ENCODE data around the gene TPBGL. TPM values are rescaled to one million over a fixed set of nuclear protein-coding genes. Genes with fewer than 3 reads are reported as not detected.

TPBGL gene
- total and polyA plus RNA-seq, 2 experiments from 2014 or later = 0.08 to 0.21 TPM

DNA sequence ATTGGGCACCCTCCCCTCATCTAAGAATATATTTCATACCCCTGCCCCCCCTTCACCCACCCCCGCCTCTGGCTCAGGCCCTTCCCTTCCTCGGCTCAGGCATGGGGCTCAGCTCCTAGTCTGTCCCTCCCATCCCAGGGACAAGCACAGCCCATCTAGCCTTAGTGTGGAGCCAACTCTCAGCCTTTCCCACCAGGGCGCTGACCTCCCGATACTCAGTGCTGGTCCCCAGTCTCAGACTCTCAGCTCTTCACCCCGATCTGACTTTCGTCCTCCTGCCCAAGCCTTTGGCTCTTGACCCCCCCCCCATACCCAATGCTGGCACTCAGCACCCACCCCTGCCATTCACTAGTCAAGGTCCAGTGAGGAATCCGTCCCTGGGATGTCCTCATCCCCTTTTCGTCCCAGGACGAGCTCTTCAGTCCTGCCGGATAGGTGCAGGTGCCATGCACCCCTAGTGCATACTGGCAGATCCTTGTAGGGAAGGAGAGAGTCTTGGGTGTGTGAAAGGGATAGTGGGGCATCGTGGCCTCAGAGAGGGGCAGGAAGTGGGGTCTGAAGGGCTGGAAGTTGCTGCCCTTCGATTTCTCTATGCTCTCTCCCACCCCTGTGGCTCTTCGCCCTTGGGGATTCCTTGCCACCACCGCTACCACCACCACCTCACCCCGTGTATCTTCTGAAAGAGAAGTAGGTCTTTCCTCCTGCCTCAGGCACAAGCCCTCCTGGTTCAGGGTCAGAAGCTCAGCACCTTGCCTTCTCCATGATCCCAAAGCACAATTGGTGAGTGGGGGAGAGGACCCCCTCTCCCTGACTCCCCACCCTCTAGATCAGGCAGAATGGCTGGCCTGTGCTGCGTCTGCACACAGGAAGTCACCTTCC, 2.4 kb downstream of the TPBGL start:
- TF ChIP-seq, protein P1, sequence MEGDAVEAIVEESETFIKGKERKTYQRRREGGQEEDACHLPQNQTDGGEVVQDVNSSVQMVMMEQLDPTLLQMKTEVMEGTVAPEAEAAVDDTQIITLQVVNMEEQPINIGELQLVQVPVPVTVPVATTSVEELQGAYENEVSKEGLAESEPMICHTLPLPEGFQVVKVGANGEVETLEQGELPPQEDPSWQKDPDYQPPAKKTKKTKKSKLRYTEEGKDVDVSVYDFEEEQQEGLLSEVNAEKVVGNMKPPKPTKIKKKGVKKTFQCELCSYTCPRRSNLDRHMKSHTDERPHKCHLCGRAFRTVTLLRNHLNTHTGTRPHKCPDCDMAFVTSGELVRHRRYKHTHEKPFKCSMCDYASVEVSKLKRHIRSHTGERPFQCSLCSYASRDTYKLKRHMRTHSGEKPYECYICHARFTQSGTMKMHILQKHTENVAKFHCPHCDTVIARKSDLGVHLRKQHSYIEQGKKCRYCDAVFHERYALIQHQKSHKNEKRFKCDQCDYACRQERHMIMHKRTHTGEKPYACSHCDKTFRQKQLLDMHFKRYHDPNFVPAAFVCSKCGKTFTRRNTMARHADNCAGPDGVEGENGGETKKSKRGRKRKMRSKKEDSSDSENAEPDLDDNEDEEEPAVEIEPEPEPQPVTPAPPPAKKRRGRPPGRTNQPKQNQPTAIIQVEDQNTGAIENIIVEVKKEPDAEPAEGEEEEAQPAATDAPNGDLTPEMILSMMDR (conservative IDR thresholded peaks at IDR 0.05; ENCODE audit: low read depth in 2 of 2) = no peak
- TF ChIP-seq ZNF114 (CRISPR knock-in tag; IDR thresholded peaks at IDR 0.05) (no peak), NANOG (IDR thresholded peaks at IDR 0.05; ENCODE audit: borderline replicate concordance) (no peak), CREB1 (CRISPR knock-in tag; IDR thresholded peaks at IDR 0.05; ENCODE audit: low read depth) (no peak), ZNF331 (CRISPR knock-in tag; IDR thresholded peaks at IDR 0.05; ENCODE audit: low read depth) (no peak), STAT1 (IDR thresholded peaks at IDR 0.05; ENCODE audit: unreplicated experiment) (no peak)
- TF ChIP-seq, protein P2, sequence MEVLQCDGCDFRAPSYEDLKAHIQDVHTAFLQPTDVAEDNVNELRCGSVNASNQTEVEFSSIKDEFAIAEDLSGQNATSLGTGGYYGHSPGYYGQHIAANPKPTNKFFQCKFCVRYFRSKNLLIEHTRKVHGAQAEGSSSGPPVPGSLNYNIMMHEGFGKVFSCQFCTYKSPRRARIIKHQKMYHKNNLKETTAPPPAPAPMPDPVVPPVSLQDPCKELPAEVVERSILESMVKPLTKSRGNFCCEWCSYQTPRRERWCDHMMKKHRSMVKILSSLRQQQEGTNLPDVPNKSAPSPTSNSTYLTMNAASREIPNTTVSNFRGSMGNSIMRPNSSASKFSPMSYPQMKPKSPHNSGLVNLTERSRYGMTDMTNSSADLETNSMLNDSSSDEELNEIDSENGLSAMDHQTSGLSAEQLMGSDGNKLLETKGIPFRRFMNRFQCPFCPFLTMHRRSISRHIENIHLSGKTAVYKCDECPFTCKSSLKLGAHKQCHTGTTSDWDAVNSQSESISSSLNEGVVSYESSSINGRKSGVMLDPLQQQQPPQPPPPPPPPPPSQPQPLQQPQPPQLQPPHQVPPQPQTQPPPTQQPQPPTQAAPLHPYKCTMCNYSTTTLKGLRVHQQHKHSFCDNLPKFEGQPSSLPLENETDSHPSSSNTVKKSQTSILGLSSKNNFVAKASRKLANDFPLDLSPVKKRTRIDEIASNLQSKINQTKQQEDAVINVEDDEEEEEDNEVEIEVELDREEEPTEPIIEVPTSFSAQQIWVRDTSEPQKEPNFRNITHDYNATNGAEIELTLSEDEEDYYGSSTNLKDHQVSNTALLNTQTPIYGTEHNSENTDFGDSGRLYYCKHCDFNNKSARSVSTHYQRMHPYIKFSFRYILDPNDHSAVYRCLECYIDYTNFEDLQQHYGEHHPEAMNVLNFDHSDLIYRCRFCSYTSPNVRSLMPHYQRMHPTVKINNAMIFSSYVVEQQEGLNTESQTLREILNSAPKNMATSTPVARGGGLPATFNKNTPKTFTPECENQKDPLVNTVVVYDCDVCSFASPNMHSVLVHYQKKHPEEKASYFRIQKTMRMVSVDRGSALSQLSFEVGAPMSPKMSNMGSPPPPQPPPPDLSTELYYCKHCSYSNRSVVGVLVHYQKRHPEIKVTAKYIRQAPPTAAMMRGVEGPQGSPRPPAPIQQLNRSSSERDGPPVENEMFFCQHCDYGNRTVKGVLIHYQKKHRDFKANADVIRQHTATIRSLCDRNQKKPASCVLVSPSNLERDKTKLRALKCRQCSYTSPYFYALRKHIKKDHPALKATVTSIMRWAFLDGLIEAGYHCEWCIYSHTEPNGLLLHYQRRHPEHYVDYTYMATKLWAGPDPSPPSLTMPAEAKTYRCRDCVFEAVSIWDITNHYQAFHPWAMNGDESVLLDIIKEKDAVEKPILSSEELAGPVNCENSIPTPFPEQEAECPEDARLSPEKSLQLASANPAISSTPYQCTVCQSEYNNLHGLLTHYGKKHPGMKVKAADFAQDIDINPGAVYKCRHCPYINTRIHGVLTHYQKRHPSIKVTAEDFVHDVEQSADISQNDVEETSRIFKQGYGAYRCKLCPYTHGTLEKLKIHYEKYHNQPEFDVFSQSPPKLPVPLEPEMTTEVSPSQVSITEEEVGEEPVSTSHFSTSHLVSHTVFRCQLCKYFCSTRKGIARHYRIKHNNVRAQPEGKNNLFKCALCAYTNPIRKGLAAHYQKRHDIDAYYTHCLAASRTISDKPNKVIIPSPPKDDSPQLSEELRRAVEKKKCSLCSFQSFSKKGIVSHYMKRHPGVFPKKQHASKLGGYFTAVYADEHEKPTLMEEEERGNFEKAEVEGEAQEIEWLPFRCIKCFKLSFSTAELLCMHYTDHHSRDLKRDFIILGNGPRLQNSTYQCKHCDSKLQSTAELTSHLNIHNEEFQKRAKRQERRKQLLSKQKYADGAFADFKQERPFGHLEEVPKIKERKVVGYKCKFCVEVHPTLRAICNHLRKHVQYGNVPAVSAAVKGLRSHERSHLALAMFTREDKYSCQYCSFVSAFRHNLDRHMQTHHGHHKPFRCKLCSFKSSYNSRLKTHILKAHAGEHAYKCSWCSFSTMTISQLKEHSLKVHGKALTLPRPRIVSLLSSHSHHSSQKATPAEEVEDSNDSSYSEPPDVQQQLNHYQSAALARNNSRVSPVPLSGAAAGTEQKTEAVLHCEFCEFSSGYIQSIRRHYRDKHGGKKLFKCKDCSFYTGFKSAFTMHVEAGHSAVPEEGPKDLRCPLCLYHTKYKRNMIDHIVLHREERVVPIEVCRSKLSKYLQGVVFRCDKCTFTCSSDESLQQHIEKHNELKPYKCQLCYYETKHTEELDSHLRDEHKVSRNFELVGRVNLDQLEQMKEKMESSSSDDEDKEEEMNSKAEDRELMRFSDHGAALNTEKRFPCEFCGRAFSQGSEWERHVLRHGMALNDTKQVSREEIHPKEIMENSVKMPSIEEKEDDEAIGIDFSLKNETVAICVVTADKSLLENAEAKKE (CRISPR knock-in tag; IDR thresholded peaks at IDR 0.05) = no peak
- Histone ChIP-seq H3K4me2 (no peak overlapping the region; the same call in 1 of the 2 replicates), H2AFZ (no peak overlapping the region; the same call in 1 of the 2 replicates), H4K20me1 (replicated peaks; ENCODE audit: insufficient read depth) (no peaks in the 10 kb centered on the region), H3K4me1 (ENCODE audit: insufficient read depth) (peaks cover 14% of the 10 kb centered on the region; the same call in 1 of the 2 replicates), H3K36me3 (ENCODE audit: insufficient read depth) (no peaks in the 10 kb centered on the region), H3K4me3 (peak overlapping the region; percentile 63; the same call in 1 of the 2 replicates), H3K27ac (ENCODE audit: low read depth) (no peak overlapping the region), H3K27me3 (ENCODE audit: insufficient read depth) (peaks cover 59% of the 10 kb centered on the region), H3F3A (replicated peaks; ENCODE audit: low read depth) (no peaks in the 10 kb centered on the region), H3K9me2 (ENCODE audit: insufficient read depth) (0 out of 2 replicates have a peak, but pooled peaks cover 2% of the 10 kb centered on the region), H3K79me2 (replicated peaks; ENCODE audit: insufficient read depth) (no peaks in the 10 kb centered on the region)
- peak overlapping the region; percentile 72 for H3K4me3 Mint-ChIP-seq
- H3K4me1 Mint-ChIP-seq = peaks cover 21% of the 10 kb centered on the region
- H3K27ac Mint-ChIP-seq = no peak overlapping the region
- no peak for DNase-seq (ENCODE audit: low spot score)
- no peak for ATAC-seq
- peaks cover 48% of the 10 kb centered on the region for H3K27me3 Mint-ChIP-seq (ENCODE audit: insufficient read depth, low read depth, poor library complexity)
- H3K9me3 Mint-ChIP-seq = no peaks in the 10 kb centered on the region
- no peaks in the 10 kb centered on the region for H3K36me3 Mint-ChIP-seq (ENCODE audit: low read depth)
